ENCODE measurements around the gene RPTOR. TPM values are rescaled to one million over a fixed set of nuclear protein-coding genes. Genes with fewer than 3 reads are reported as not detected.

The RPTOR gene
- total and polyA plus RNA-seq, 10 of the 15 experiments (the other 5 are each of a cell fraction or from before 2014, with no cell fraction given): 0.18 to 32.1 (median 7.8) TPM

- no peak for TF ChIP-seq TAF1 (IDR thresholded peaks at IDR 0.05; ENCODE audit: borderline replicate concordance, low read depth, low read length)
- no peak for TF ChIP-seq POLR2A (IDR thresholded peaks at IDR 0.05; ENCODE audit: low read depth, low read length)
- no peak for TF ChIP-seq HSF1 (IDR thresholded peaks at IDR 0.05; ENCODE audit: low read depth, low read length)
- no peak for TF ChIP-seq ZNF622 (IDR thresholded peaks at IDR 0.05)
- TF ChIP-seq CBX3 (IDR thresholded peaks at IDR 0.05; ENCODE audit: borderline replicate concordance, low read depth): no peak
- TF ChIP-seq ZNF592 (IDR thresholded peaks at IDR 0.05): no peak
Observed at GRCh38 chr17:80802626-80803450, 258.2 kb downstream of the RPTOR start (continued).
